Activated naive CD8-positive, alpha-beta T cell treated with anti-CD3 and anti-CD28 coated beads for 36 hours (primary cell): ENCODE results near the gene ANO1. TPM values are rescaled to one million over a fixed set of nuclear protein-coding genes. Genes with fewer than 3 reads are reported as not detected.

Experiments
- DNase-seq: peaks from one replicate; pipeline ENCODE4 v3.0.0; 2021
- H3K27ac Mint-ChIP-seq: one replicate; pipeline ENCODE4 v1.8.0; 2022; ENCODE audit warnings: mild to moderate bottlenecking, moderate library complexity, mixed read lengths
- H3K27me3 Mint-ChIP-seq: one replicate; pipeline ENCODE4 v1.8.0; 2022; ENCODE audit warnings: mild to moderate bottlenecking, mixed read lengths
- H3K36me3 Mint-ChIP-seq: one replicate; pipeline ENCODE4 v1.8.0; 2021; ENCODE audit warnings: mild to moderate bottlenecking, mixed read lengths
- H3K4me1 Mint-ChIP-seq: one replicate; pipeline ENCODE4 v1.8.0; 2021; ENCODE audit warnings: mixed read lengths
- H3K4me3 Mint-ChIP-seq: one replicate; pipeline ENCODE4 v1.8.0; 2022; ENCODE audit warnings: mild to moderate bottlenecking, moderate library complexity, mixed read lengths
- H3K9me3 Mint-ChIP-seq: one replicate; pipeline ENCODE4 v1.8.0; 2022; ENCODE audit warnings: mixed read lengths
- total RNA-seq, 2 experiments: library from RNA; stranded (reverse); gene quantifications; one replicate each; pipeline ENCODE4 v1.2.3, GENCODE V29; 2021

Gene ANO1
- total RNA-seq, 2 experiments from 2014 or later = not detected

DNA sequence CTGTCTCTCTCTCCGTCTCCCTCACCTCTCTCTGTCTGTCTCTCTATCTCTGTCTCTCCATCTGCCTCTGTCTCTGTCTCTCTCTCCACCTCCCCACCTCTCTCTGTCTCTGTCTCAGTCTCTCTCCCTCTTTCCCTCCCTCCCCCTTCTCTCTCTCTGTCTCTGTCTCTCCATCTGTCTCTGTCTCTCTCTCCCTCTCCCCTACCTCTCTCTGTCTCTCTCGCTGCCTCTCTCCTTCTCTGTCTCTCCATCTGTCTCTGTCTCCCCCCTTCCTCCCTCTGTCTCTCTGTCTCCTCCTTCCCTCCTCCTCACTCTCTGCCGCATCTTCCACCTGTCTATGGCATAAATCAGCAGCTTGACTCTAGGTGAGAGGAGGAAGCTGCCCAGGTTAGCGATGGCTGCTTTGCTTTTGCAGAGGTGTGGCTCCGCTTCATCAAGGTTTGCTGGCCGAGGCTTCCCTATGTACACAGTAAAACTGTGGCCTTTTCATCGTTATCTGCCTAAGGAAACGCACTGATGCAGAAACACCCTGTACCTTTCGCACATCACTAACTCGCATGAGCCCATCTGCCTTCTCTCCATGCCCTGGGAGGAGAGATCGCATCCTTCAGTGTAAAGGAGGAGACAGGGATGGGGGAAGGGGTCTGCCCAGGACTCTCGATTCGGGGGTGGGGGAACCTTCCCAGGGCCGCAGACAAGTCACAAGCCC lies 44.5 kb downstream of the ANO1 start:
- Mint-ChIP-seq H3K27ac (no peak overlapping the region), H3K4me3 (no peak overlapping the region), H3K9me3 (no peaks in the 10 kb centered on the region), H3K4me1 (no peaks in the 10 kb centered on the region), H3K27me3 (peaks cover 25% of the 10 kb centered on the region), H3K36me3 (no peaks in the 10 kb centered on the region)
- no peak for DNase-seq

GRCh38 chr11:70123711-70124110 lies 45.6 kb downstream of the ANO1 start:
- Mint-ChIP-seq H3K27ac (no peak overlapping the region), H3K4me1 (no peaks in the 10 kb centered on the region)

DNA sequence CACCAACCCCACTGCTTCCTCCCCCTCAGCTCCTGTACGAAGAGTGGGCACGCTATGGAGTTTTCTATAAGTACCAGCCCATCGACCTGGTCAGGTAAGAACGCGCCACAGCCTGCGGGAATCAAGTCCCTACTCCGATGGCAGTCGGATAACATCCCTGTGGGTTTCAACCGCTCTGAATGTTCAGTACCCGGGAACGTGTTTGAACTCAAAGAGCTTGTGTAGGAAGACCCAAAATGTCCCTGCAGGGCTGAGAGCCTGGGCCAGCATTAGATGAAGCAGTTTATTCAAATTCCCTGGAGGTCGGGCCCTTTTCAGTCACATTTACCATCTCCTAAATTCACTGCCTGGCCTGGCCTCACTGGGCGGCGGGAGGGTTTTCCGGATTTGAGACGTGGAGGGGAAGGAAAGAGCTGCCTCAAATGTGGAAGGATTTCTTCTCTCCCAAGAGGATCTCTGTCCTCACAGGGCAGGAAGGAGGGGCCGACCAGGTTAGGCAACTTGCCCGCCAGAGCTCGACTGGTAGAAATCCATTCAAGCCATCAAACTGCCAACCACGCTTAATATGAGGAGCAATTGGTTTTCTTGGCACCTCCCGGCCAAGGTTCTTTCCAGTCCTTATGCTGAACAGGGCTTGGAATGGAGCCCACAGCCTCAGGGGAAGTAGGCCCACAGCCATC lies 46.3 kb downstream of the ANO1 start:
- H3K4me3 Mint-ChIP-seq = no peak overlapping the region
- no peak overlapping the region for H3K27ac Mint-ChIP-seq
- no peak for DNase-seq
- H3K27me3 Mint-ChIP-seq = peaks cover 12% of the 10 kb centered on the region
- no peaks in the 10 kb centered on the region for H3K4me1 Mint-ChIP-seq
- no peaks in the 10 kb centered on the region for H3K9me3 Mint-ChIP-seq
- H3K36me3 Mint-ChIP-seq = no peaks in the 10 kb centered on the region

More at GRCh38 chr11:70123711-70124110, 45.6 kb downstream of the ANO1 start:
- Mint-ChIP-seq H3K9me3 (no peaks in the 10 kb centered on the region), H3K27me3 (peaks cover 16% of the 10 kb centered on the region), H3K4me3 (no peak overlapping the region), H3K36me3 (no peaks in the 10 kb centered on the region)
- DNase-seq = no peak

DNA sequence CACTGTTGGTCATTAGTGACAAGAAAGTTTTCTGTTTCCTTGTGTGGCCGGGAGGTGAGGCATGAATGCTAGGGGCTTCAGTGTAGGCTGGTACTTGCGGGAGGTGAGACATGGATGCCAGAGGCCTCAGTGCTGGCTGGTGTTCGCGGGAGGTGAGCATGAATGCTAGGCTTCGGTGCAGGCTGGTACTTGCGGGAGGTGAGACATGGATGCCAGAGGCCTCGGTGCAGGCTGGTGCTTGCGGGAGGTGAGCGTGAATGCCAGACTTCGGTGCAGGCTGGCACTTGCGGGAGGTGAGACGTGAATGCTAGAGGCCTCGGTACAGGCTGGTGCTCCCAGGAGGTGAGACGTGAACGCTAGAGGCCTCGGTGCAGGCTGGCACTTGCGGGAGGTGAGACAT lies 48.4 kb downstream of the ANO1 start:
- Mint-ChIP-seq H3K27ac (no peak overlapping the region), H3K4me1 (no peaks in the 10 kb centered on the region), H3K36me3 (no peaks in the 10 kb centered on the region)

DNA sequence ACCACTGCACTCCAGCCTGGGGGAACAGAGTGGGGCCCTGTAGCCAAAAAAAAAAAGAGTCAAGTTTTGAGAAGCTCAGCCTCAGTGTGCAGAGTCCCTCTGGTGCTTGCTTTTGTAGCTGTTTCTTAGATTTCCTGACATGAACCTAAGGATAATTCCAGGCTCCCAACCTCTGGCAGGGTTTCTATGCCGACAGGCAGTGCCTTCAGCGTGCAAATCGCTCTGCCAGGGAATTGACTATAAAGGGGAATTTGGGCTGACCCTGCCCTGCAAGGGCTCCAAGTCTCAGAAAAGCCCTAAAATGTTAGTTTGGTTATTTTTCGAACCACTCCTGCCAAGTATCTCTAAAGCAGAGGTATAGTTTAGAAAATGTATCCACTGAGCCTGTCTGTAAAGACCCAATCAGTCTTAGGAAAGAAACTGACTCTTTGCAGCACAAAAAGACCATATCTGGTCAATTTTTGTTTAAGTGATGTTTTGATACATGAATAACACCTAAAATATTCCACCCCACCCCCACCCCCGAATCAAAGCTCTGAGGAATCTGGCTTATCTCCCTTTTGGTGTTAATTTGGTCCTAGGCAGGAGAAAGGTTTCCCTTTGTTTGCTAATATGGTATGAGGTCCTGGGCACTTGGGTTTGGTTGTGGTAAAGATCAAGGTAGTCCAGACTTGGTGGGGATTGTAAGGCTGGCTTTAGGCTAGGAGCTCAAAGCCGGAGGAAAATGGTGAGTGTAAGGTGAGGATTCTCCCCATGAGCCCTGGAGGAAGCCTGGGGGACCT lies 49.7 kb downstream of the ANO1 start:
- Mint-ChIP-seq H3K27ac (no peak overlapping the region), H3K27me3 (no peaks in the 10 kb centered on the region), H3K4me1 (no peaks in the 10 kb centered on the region), H3K36me3 (no peaks in the 10 kb centered on the region), H3K9me3 (no peaks in the 10 kb centered on the region), H3K4me3 (no peak overlapping the region)
- DNase-seq = no peak

More for the DNA sequence above, 48.4 kb downstream of the ANO1 start:
- H3K9me3 Mint-ChIP-seq = no peaks in the 10 kb centered on the region
- peaks cover 6% of the 10 kb centered on the region for H3K27me3 Mint-ChIP-seq
- no peak for DNase-seq
- no peak overlapping the region for H3K4me3 Mint-ChIP-seq

DNA sequence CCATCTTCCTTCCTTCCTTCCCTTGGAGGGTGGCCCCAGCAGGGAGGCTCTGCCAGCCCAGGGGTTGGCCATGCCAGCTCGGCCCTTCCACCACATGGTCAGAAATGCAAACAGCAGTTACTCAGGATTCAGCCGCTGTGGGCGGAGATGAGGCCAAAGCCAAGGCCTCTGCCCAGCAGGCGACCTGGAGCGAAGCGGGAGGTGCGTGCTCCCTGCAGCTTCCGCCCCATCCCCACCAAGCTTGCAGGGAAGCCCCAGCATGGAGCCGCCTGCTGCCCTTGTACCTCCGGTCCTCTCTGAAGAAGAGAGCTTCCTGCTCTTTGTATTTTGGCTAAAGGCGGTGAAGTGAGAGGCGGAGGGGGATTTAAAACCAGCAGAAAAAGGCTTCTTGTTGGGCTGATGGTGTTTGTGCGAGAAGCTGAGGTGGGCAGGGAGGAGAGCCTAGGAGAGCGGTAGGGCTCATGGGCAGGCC lies 50.4 kb downstream of the ANO1 start:
- Mint-ChIP-seq H3K36me3 (no peaks in the 10 kb centered on the region), H3K4me1 (no peaks in the 10 kb centered on the region), H3K4me3 (no peak overlapping the region), H3K27ac (no peak overlapping the region), H3K27me3 (no peaks in the 10 kb centered on the region), H3K9me3 (no peaks in the 10 kb centered on the region)
- DNase-seq = no peak

DNA sequence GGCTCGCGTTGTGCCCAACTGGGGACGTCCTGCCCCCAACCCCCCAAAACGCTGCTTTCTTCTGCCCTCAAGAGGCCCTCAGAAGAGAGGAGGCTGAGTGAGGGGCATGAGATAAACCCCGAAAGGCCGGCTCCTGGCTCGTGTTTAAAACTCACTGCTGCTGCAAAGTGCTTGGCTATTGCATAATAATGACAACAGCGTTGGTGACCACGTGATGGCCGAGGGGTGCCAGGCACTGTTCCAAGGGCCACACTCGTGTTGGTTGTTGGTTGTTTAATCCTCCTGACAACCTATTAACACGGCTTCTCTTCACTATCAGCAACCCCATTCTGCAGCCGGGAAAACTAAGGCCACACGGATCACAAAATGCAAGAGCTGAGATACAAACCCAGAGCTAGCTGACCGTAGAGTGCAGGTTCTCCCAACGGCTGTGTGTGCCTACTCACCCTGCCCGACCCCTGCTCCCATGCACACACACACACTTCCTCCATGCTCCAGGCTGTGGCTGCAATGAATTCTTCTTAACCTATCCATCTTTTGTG lies 51.0 kb downstream of the ANO1 start:
- no peaks in the 10 kb centered on the region for H3K27me3 Mint-ChIP-seq
- no peak overlapping the region for H3K4me3 Mint-ChIP-seq
- H3K9me3 Mint-ChIP-seq = no peaks in the 10 kb centered on the region
- no peak overlapping the region for H3K27ac Mint-ChIP-seq
- DNase-seq = no peak
- no peaks in the 10 kb centered on the region for H3K36me3 Mint-ChIP-seq
- H3K4me1 Mint-ChIP-seq = no peaks in the 10 kb centered on the region

DNA sequence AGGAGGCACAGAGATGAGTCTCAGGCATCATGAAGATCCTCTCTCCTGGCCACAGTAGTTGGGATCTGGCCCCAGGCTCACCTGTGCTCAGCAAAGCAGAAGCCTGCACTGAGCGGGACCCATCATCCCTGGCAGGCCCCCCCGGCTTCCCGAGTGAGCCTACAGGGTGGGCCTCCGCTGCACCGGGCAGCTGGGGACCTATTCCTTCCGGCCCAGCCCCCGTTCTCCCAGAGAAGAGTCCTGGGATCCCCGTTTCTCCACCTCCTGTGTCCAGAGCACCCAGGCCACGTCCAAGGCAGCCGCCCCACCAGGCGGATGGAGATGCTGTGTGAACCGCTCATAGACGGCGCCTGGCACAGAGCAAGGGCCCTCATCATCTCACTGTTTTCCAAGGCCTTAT lies 52.5 kb downstream of the ANO1 start:
- Mint-ChIP-seq H3K9me3 (no peaks in the 10 kb centered on the region), H3K36me3 (no peaks in the 10 kb centered on the region), H3K27me3 (no peaks in the 10 kb centered on the region), H3K4me3 (no peak overlapping the region), H3K4me1 (no peaks in the 10 kb centered on the region), H3K27ac (no peak overlapping the region)
- no peak for DNase-seq

GRCh38 chr11:70131606-70132190 lies 53.6 kb downstream of the ANO1 start:
- Mint-ChIP-seq H3K36me3 (no peaks in the 10 kb centered on the region), H3K4me1 (no peaks in the 10 kb centered on the region), H3K27me3 (no peaks in the 10 kb centered on the region), H3K9me3 (no peaks in the 10 kb centered on the region), H3K4me3 (no peak overlapping the region), H3K27ac (no peak overlapping the region)
- DNase-seq = no peak

- no peaks in the 10 kb centered on the region for H3K4me1 Mint-ChIP-seq
- no peak overlapping the region for H3K27ac Mint-ChIP-seq
- H3K36me3 Mint-ChIP-seq = no peaks in the 10 kb centered on the region
- no peak overlapping the region for H3K4me3 Mint-ChIP-seq
- no peaks in the 10 kb centered on the region for H3K9me3 Mint-ChIP-seq
- no peak for DNase-seq
- no peaks in the 10 kb centered on the region for H3K27me3 Mint-ChIP-seq
Observed at GRCh38 chr11:70132641-70133040, 54.5 kb downstream of the ANO1 start.

DNA sequence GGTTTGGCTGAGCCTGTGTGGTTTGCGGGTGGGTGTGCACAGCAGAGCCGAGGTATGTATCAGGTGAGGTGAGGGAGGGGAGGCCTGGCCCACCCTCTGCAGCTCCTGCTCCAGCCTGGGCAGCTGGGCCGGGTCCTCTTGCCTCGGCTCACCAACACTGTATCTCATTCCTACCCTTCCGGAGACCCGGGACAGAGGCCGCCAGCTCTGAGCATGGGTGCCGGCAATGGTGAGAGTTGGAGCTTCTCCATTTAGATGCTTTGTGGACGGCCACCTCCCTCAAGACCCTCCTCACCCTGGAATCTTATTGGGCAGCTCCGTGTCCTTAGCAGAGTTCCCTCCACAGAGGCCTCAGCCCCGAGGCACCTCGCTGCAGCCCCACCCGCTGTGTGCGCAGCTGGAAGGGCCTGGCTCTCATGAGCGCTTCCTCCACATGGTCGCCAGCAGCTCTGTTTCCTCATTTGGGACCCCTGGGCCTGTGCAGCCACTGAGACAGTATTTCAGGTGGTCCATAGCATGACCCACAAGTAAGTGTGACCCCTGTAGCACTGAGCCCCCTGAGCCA lies 55.7 kb downstream of the ANO1 start:
- H3K9me3 Mint-ChIP-seq = no peaks in the 10 kb centered on the region
- no peaks in the 10 kb centered on the region for H3K4me1 Mint-ChIP-seq
- DNase-seq = no peak
- H3K27ac Mint-ChIP-seq = no peak overlapping the region
- no peaks in the 10 kb centered on the region for H3K27me3 Mint-ChIP-seq
- no peaks in the 10 kb centered on the region for H3K36me3 Mint-ChIP-seq
- no peak overlapping the region for H3K4me3 Mint-ChIP-seq

- Mint-ChIP-seq H3K27ac (no peak overlapping the region), H3K4me3 (no peak overlapping the region), H3K36me3 (no peaks in the 10 kb centered on the region), H3K4me1 (no peaks in the 10 kb centered on the region), H3K9me3 (no peaks in the 10 kb centered on the region), H3K27me3 (no peaks in the 10 kb centered on the region)
- no peak for DNase-seq
Observed at GRCh38 chr11:70134490-70134889, 56.4 kb downstream of the ANO1 start.

GRCh38 chr11:70135142-70135541 lies 57.0 kb downstream of the ANO1 start:
- H3K9me3 Mint-ChIP-seq = no peaks in the 10 kb centered on the region
- H3K4me3 Mint-ChIP-seq = no peak overlapping the region
- H3K27ac Mint-ChIP-seq = no peak overlapping the region
- no peak for DNase-seq
- no peaks in the 10 kb centered on the region for H3K4me1 Mint-ChIP-seq
- peaks cover 4% of the 10 kb centered on the region for H3K27me3 Mint-ChIP-seq
- H3K36me3 Mint-ChIP-seq = no peaks in the 10 kb centered on the region

GRCh38 chr11:70135625-70136059 lies 57.5 kb downstream of the ANO1 start:
- Mint-ChIP-seq H3K27me3 (peaks cover 9% of the 10 kb centered on the region), H3K36me3 (no peaks in the 10 kb centered on the region), H3K4me1 (no peaks in the 10 kb centered on the region), H3K9me3 (no peaks in the 10 kb centered on the region), H3K4me3 (no peak overlapping the region), H3K27ac (no peak overlapping the region)
- DNase-seq = no peak
